Left ventricle myocardium inferior (tissue), 1 donor: ENCODE results near the gene PTPRG. TPM values are rescaled to one million over a fixed set of nuclear protein-coding genes. Genes with fewer than 3 reads are reported as not detected.

Source experiments
- DNase-seq: peaks from one replicate; pipeline ENCODE4 v3.0.0-alpha.2; 2020
- H3K27ac ChIP-seq: fragments of 200-600 bp; replicated peaks from 2 replicates; pipeline ENCODE4 v1.8.0; 2021
- H3K27me3 ChIP-seq: fragments of 200-600 bp; 2 replicates; pipeline ENCODE4 v1.8.0; 2021; ENCODE audit warnings: low read depth
- H3K36me3 ChIP-seq: fragments of 200-600 bp; 2 replicates; pipeline ENCODE4 v1.8.0; 2021
- H3K4me1 ChIP-seq: fragments of 200-600 bp; 2 replicates; pipeline ENCODE4 v1.8.0; 2021
- H3K4me3 ChIP-seq: fragments of 200-600 bp; 2 replicates; pipeline ENCODE4 v1.8.0; 2021; ENCODE audit warnings: mild to moderate bottlenecking, moderate library complexity
- H3K9me3 ChIP-seq: fragments of 200-600 bp; replicated peaks from 2 replicates; pipeline ENCODE4 v1.8.0; 2021
- intact Hi-C: fragments of 100-400 bp; cut with micrococcal nuclease; formaldehyde crosslinking; loops from one replicate; pipeline ENCODE4 v1.11.0; 2022
- total RNA-seq: library from RNA; stranded (reverse); fragmentation: NEBNext Ultra II Directional; extraction: Animal tissue kit (Norgen Biotek cat#: 25700); gene quantifications from one replicate; pipeline ENCODE4 v1.2.1, GENCODE V29; 2021
- TF ChIP-seq, protein P1 (sequence below): fragments of 200-600 bp; IDR thresholded peaks from 2 replicates; pipeline ENCODE4 v1.8.0; 2021; ENCODE audit warnings: antibody characterized with exemption, mild to moderate bottlenecking, borderline replicate concordance
- donor health status: DM: no; HTN: yes; CAD: no; lungs with severe emphysema.

PTPRG gene
- total RNA-seq, 1 donor from 2014 or later: 29.6 TPM

DNA sequence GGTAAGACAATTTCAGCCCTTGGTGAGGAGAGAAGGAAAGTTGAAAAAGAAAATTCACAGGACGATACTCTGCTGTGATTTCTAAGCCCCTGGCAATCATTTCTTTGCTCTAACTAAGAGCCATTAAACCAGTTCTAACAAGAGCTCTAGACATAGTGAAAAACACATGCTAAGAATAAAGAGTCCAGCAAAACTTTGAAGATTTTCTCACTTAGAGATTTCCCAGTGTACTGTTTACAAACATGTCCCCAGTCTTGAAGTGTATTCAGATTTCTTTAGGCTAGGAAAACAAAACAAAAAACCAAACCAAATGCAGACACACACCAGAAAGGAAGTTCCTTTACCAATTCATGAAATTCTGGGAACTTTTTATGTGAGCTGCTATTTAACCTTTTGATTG, 325.8 kb downstream of the PTPRG start:
- TF ChIP-seq, protein P1, sequence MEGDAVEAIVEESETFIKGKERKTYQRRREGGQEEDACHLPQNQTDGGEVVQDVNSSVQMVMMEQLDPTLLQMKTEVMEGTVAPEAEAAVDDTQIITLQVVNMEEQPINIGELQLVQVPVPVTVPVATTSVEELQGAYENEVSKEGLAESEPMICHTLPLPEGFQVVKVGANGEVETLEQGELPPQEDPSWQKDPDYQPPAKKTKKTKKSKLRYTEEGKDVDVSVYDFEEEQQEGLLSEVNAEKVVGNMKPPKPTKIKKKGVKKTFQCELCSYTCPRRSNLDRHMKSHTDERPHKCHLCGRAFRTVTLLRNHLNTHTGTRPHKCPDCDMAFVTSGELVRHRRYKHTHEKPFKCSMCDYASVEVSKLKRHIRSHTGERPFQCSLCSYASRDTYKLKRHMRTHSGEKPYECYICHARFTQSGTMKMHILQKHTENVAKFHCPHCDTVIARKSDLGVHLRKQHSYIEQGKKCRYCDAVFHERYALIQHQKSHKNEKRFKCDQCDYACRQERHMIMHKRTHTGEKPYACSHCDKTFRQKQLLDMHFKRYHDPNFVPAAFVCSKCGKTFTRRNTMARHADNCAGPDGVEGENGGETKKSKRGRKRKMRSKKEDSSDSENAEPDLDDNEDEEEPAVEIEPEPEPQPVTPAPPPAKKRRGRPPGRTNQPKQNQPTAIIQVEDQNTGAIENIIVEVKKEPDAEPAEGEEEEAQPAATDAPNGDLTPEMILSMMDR: no peak
- peaks cover 22% of the 10 kb centered on the region for H3K4me1 ChIP-seq

DNA sequence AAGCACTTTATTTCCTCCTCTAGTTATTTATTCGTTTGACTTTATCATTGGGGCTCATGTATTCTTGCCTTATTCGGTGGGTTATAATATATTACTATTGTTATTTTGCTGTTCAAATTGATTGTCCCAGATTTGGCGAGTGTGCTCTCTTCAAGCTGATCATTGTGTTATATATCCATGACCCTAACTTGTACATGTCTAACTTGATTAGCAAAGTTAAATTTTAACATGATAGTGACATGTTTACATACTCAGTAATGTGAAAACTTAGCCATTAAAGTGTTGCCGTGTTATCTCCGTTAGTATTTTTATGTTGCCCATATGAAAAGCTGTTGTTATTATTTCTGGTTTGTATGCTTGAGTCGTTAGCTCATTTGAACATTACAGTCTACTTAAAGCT, 327.9 kb downstream of the PTPRG start:
- no peaks in the 10 kb centered on the region for H3K9me3 ChIP-seq
- H3K4me3 ChIP-seq: no peak overlapping the region
- H3K27me3 ChIP-seq: no peaks in the 10 kb centered on the region
- no peaks in the 10 kb centered on the region for H3K36me3 ChIP-seq
- H3K27ac ChIP-seq: no peak overlapping the region
- intact Hi-C loops: no loop called here
- DNase-seq: no peak
- TF ChIP-seq, protein P1: no peak
- H3K4me1 ChIP-seq: peaks cover 23% of the 10 kb centered on the region

More for the DNA sequence above, 325.8 kb downstream of the PTPRG start:
- Histone ChIP-seq H3K4me3 (no peak overlapping the region), H3K36me3 (no peaks in the 10 kb centered on the region), H3K9me3 (no peaks in the 10 kb centered on the region), H3K27ac (no peak overlapping the region), H3K27me3 (no peaks in the 10 kb centered on the region)
- no peak for DNase-seq
- intact Hi-C loops: no loop called here

DNA sequence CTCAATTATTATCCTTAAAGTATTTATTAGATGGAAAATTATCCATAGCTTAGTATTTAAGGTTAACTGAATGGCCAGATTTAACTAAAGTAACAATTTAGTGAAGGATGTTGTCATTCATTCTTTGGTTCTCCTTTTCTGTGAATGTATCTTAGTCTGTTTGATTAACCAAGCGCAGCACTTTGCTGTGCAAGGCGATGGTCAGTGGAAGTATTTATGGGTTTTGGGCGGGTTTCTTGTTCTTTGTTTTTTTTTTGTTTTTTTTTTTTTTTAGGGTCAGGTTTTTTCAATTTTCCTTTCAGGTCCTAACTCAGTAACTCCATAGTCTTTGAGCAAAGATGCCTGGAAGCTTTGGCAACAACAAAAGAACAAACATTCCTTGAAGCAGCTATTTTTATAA, 328.8 kb downstream of the PTPRG start:
- H3K36me3 ChIP-seq: no peaks in the 10 kb centered on the region
- H3K27ac ChIP-seq: no peak overlapping the region
- H3K4me3 ChIP-seq: no peak overlapping the region
- TF ChIP-seq, protein P1: no peak
- H3K4me1 ChIP-seq: peaks cover 32% of the 10 kb centered on the region
- no peaks in the 10 kb centered on the region for H3K9me3 ChIP-seq
- DNase-seq: no peak
- intact Hi-C loops: no loop called here
- no peaks in the 10 kb centered on the region for H3K27me3 ChIP-seq

DNA sequence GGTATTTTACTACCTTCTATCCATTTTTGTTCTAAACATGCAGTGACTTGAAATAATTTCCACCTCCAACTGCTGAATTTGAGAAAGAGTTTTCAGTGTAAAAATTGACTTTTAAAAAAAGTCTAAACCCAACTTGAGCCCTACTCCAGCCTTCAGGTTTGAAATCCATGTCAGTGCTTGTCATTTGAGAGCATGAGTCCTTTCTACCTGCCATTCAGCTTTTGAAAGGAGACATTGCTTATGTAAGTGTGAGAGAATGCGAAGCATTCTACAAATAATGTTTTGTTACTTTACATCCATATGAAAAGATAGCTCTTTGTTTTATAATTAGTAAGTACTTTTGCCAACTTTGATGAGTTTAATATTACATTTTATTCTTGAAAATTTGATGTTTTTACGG, 329.2 kb downstream of the PTPRG start:
- DNase-seq: no peak
- intact Hi-C loops: no loop called here
- TF ChIP-seq, protein P1: no peak

DNA sequence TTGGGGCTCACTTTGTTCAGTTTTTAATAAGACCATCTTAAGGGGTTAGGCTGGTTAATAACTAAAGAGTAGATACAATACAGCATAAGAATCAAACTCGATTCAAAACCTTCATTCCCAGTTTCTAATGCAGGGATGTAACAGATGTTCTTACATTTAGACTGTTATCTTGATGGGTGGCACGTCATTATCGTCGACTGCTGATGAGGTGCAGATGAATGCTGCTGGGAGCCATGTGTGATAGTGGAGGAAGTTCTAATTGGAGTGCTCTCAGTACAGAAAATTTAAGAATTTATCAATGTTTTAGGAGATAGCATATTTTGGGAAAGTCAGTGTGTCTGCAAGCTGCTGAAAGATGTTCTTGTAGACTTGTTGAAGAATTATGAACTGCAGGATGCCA, 331.5 kb downstream of the PTPRG start:
- Histone ChIP-seq H3K36me3 (no peaks in the 10 kb centered on the region), H3K4me1 (peaks cover 54% of the 10 kb centered on the region), H3K4me3 (no peak overlapping the region), H3K27me3 (no peaks in the 10 kb centered on the region), H3K27ac (no peak overlapping the region), H3K9me3 (no peaks in the 10 kb centered on the region)
- intact Hi-C loops: no loop called here
- TF ChIP-seq, protein P1: no peak
- no peak for DNase-seq

More for the DNA sequence above, 329.2 kb downstream of the PTPRG start:
- Histone ChIP-seq H3K36me3 (no peaks in the 10 kb centered on the region), H3K4me3 (no peak overlapping the region), H3K4me1 (peaks cover 36% of the 10 kb centered on the region), H3K9me3 (no peaks in the 10 kb centered on the region), H3K27me3 (no peaks in the 10 kb centered on the region), H3K27ac (no peak overlapping the region)
